Liver (tissue), 9 donors: Measurements from ENCODE around the gene KCNQ5. TPM values are rescaled to one million over a fixed set of nuclear protein-coding genes. Genes with fewer than 3 reads are reported as not detected.

Experiments used
- DNase-seq: peaks from one replicate; pipeline ENCODE4 v3.0.0-alpha.2; 2017; ENCODE audit warnings: low spot score
- H3K27ac ChIP-seq, 2 donors: one replicate each; pipeline ENCODE4 v1.7.0; 2013; ENCODE audit warnings: inconsistent platforms in 2 of 2, low read length in 2 of 2, control low read depth in 1 of 2, low read depth in 1 of 2, mild to moderate bottlenecking in 1 of 2
- H3K27me3 ChIP-seq, 4 donors: one replicate each; pipeline versions ENCODE4 v1.6.1 to v1.7.0; 2013; ENCODE audit warnings: low read length in 3 of 4, inconsistent platforms in 1 of 4, mild to moderate bottlenecking in 1 of 4, moderate library complexity in 1 of 4; ENCODE audit not compliant: control insufficient read depth in 4 of 4, insufficient read depth in 4 of 4
- H3K36me3 ChIP-seq, 4 donors: one replicate each; pipeline versions ENCODE4 v1.6.1 to v1.7.0; 2013; ENCODE audit warnings: low read length in 3 of 4, mild to moderate bottlenecking in 3 of 4, low read depth in 1 of 4, moderate library complexity in 1 of 4; ENCODE audit not compliant: control insufficient read depth in 4 of 4, insufficient read depth in 3 of 4
- H3K4me1 ChIP-seq, 4 donors: one replicate each; pipeline versions ENCODE4 v1.6.1 to v1.7.0; 2013; ENCODE audit warnings: low read length in 3 of 4, mild to moderate bottlenecking in 3 of 4, moderate library complexity in 1 of 4; ENCODE audit not compliant: control insufficient read depth in 4 of 4, insufficient read depth in 4 of 4
- H3K4me3 ChIP-seq, 3 donors: one replicate each; pipeline versions ENCODE4 v1.6.1 to v1.7.0; 2013; ENCODE audit warnings: low read length in 3 of 3, control low read depth in 1 of 3, low read depth in 1 of 3, mild to moderate bottlenecking in 1 of 3
- H3K9ac ChIP-seq, 2 donors: one replicate each; pipeline ENCODE4 v1.7.0; 2013; ENCODE audit warnings: low read length in 2 of 2, mild to moderate bottlenecking in 2 of 2, moderate library complexity in 2 of 2, control low read depth in 1 of 2, low read depth in 1 of 2
- H3K9me3 ChIP-seq, 4 donors: one replicate each; pipeline versions ENCODE4 v1.6.1 to v1.7.0; 2013; ENCODE audit warnings: low read length in 3 of 4; ENCODE audit not compliant: control insufficient read depth in 4 of 4
- CTCF ChIP-seq: fragments of 150-350 bp; IDR thresholded peaks from 2 replicates; pipeline ENCODE4 v1.5.1; 2017; ENCODE audit warnings: improper control_type of control experiment, low read depth, low read length; ENCODE audit not compliant: missing input control
- EGR1 ChIP-seq, 2 donors: IDR thresholded peaks; 2 replicates each; pipeline ENCODE4 v1.6.1; 2016 to 2018; ENCODE audit warnings: antibody characterized with exemption in 2 of 2, low read depth in 2 of 2
- FOXA1 ChIP-seq: IDR thresholded peaks from 2 replicates; pipeline ENCODE4 v1.6.1; 2016; ENCODE audit warnings: antibody characterized with exemption
- FOXA2 ChIP-seq: IDR thresholded peaks from 2 replicates; pipeline ENCODE4 v1.6.1; 2016; ENCODE audit warnings: antibody characterized with exemption
- GABPA ChIP-seq, 2 donors: IDR thresholded peaks in 1 of 2; conservative IDR thresholded peaks in 1 of 2; 2 replicates each; pipeline ENCODE4 v1.6.1; 2016; ENCODE audit warnings: antibody characterized with exemption in 2 of 2, mild to moderate bottlenecking in 1 of 2, moderate library complexity in 1 of 2
- HNF4A ChIP-seq, 2 donors: conservative IDR thresholded peaks; 2 replicates each; pipeline ENCODE4 v1.6.1; 2016; ENCODE audit warnings: antibody characterized with exemption in 2 of 2, mild to moderate bottlenecking in 2 of 2
- NR2F2 ChIP-seq: IDR thresholded peaks from 2 replicates; pipeline ENCODE4 v1.6.1; 2016; ENCODE audit warnings: antibody characterized with exemption
- RAD21 ChIP-seq, 2 donors: IDR thresholded peaks; 2 replicates each; pipeline ENCODE4 v1.6.1; 2016; ENCODE audit warnings: antibody characterized with exemption in 2 of 2, mild to moderate bottlenecking in 2 of 2
- REST ChIP-seq: IDR thresholded peaks from 2 replicates; pipeline ENCODE4 v1.6.1; 2016; ENCODE audit warnings: antibody characterized with exemption, mild to moderate bottlenecking
- RXRA ChIP-seq, 2 donors: IDR thresholded peaks; 2 replicates each; pipeline ENCODE4 v1.6.1; 2017 to 2018; ENCODE audit warnings: antibody characterized with exemption in 2 of 2, mild to moderate bottlenecking in 1 of 2
- TAF1 ChIP-seq: conservative IDR thresholded peaks from 2 replicates; pipeline ENCODE4 v1.6.1; 2016; ENCODE audit warnings: antibody characterized with exemption, mild to moderate bottlenecking
- YY1 ChIP-seq: IDR thresholded peaks from 2 replicates; pipeline ENCODE4 v1.6.1; 2016; ENCODE audit warnings: antibody characterized with exemption, mild to moderate bottlenecking
- ZBTB33 ChIP-seq: IDR thresholded peaks from 2 replicates; pipeline ENCODE4 v1.6.1; 2016; ENCODE audit warnings: antibody characterized with exemption
- WGBS: extraction: QIAGEN DNeasy Blood & Tissue Kit; methylation state at CpG from one replicate; pipeline ENCODE4 v1.1.7; 2013; 5-methylcytosine and 5-hydroxymethylcytosine counted together
- polyA plus RNA-seq, 2 donors: library from polyadenylated mRNA; stranded (reverse) in 1 of 2; unstranded in 1 of 2; fragments of 200-250 nt in 1 of 2; fragments of >200 nt in 1 of 2; fragmentation: Nextera tagmentation in 1 of 2; extraction: Ambion mirVana in 1 of 2; gene quantifications; one replicate each; pipeline versions ENCODE4 v1.2.1 to v1.2.3, GENCODE V29; 2013 to 2015
- total RNA-seq, 2 donors: library from RNA; depleted of rRNA; stranded (reverse); fragments of >200 nt; gene quantifications; one replicate each; pipeline ENCODE4 v1.2.3, GENCODE V29; 2014
- TF ChIP-seq, protein P1 (sequence below): IDR thresholded peaks from 2 replicates; pipeline ENCODE4 v1.6.1; 2016; ENCODE audit warnings: antibody characterized with exemption
- donor health status: healthy.
- donor health status: healthy.
- donor health status: healthy.
- donor health status: healthy.
- donor health status: healthy.

KCNQ5 gene
- total and polyA plus RNA-seq, 4 donors, result 0.02 to 1.1 (median 0.15) TPM

GRCh38 chr6:73227606-73228255, 605.9 kb downstream of the KCNQ5 start:
- Histone ChIP-seq H3K36me3 (no peaks in the 10 kb centered on the region), H3K27me3 (no peaks in the 10 kb centered on the region), H3K4me1 (no peaks in the 10 kb centered on the region), H3K4me3 (no peak overlapping the region), H3K9me3 (no peaks in the 10 kb centered on the region), H3K9ac (no peak overlapping the region), H3K27ac (no peak overlapping the region)
- 82% methylated on average over 3 of the region's 3 CpGs for WGBS
- DNase-seq, result no peak
- no peak for TF ChIP-seq TAF1
- TF ChIP-seq, protein P1, sequence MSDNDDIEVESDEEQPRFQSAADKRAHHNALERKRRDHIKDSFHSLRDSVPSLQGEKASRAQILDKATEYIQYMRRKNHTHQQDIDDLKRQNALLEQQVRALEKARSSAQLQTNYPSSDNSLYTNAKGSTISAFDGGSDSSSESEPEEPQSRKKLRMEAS, result no peak
- no peak for TF ChIP-seq ZBTB33
- TF ChIP-seq EGR1 (IDR thresholded peaks at IDR 0.05; ENCODE audit: low read depth in 2 of 2), result no peak
- TF ChIP-seq CTCF, result no peak
- TF ChIP-seq RXRA (IDR thresholded peaks at IDR 0.05), result no peak
- TF ChIP-seq HNF4A (conservative IDR thresholded peaks at IDR 0.05), result no peak
- TF ChIP-seq FOXA1, result no peak

GRCh38 chr6:73231986-73232391, 610.1 kb downstream of the KCNQ5 start:
- H3K27me3 ChIP-seq, result no peaks in the 10 kb centered on the region
- no peaks in the 10 kb centered on the region for H3K36me3 ChIP-seq
- H3K4me3 ChIP-seq, result no peak overlapping the region
- 49% methylated on average over 1 of the region's 1 CpG for WGBS
- no peak for TF ChIP-seq REST
- TF ChIP-seq RAD21 (IDR thresholded peaks at IDR 0.05), result no peak
- no peak for TF ChIP-seq ZBTB33
- no peak for TF ChIP-seq RXRA (IDR thresholded peaks at IDR 0.05)
- no peak for TF ChIP-seq FOXA2
- TF ChIP-seq, protein P1, result no peak
- TF ChIP-seq NR2F2, result no peak
- no peak for TF ChIP-seq HNF4A (conservative IDR thresholded peaks at IDR 0.05)
- TF ChIP-seq FOXA1, result no peak
- no peak for TF ChIP-seq YY1
- no peak for TF ChIP-seq EGR1 (IDR thresholded peaks at IDR 0.05; ENCODE audit: low read depth in 2 of 2)
- TF ChIP-seq GABPA (IDR thresholded peaks at IDR 0.05 in 1 of 2, conservative IDR thresholded peaks at IDR 0.05 in 1 of 2), result no peak
- no peaks in the 10 kb centered on the region for H3K9me3 ChIP-seq
- no peak overlapping the region for H3K9ac ChIP-seq
- H3K27ac ChIP-seq, result no peak overlapping the region
- no peaks in the 10 kb centered on the region for H3K4me1 ChIP-seq
- no peak for DNase-seq
